Measurements from ENCODE around the gene C1QTNF5.

DNA sequence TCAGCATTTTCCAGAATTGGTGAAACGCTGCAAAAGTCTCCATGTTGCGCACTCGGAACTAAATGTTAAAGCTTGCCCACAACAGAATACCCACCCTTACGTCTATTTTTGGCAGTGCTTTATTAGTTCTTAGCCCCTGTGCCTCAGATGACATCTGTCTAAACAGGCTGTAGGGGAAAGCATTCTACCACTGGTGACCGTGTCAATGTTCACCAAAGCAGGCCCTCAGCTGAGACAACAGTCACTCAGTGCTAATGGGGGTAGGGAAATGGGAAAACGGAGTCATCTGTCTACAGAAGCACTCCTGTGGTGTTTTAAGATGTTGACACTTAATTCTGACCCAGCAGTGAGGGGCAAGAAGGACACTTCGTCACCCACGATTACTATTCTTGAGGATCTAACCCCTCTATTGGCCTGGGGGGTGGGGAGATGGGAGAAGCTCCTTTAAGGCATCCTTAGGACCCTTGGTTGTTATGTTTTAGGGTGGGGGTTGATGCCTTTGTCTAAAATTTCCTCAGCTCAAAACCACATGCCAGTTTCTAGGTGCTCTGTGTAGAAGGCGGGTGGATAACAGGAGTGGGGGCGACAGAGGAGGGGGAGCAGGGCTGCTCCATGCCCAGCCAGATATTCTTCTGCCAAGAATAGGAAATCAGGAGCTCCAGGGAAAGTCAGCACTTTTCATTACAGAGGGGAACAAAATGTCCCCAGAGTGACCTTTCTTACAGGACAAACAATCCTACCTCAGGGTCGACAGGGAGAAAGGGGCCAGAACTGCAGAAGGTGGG is 21.4 kb upstream of the C1QTNF5 start:
- TF ChIP-seq, protein P1, sequence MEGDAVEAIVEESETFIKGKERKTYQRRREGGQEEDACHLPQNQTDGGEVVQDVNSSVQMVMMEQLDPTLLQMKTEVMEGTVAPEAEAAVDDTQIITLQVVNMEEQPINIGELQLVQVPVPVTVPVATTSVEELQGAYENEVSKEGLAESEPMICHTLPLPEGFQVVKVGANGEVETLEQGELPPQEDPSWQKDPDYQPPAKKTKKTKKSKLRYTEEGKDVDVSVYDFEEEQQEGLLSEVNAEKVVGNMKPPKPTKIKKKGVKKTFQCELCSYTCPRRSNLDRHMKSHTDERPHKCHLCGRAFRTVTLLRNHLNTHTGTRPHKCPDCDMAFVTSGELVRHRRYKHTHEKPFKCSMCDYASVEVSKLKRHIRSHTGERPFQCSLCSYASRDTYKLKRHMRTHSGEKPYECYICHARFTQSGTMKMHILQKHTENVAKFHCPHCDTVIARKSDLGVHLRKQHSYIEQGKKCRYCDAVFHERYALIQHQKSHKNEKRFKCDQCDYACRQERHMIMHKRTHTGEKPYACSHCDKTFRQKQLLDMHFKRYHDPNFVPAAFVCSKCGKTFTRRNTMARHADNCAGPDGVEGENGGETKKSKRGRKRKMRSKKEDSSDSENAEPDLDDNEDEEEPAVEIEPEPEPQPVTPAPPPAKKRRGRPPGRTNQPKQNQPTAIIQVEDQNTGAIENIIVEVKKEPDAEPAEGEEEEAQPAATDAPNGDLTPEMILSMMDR (IDR thresholded peaks at IDR 0.05 in 4 of 5, conservative IDR thresholded peaks at IDR 0.05 in 1 of 5): no peak
- no peak for TF ChIP-seq POLR2A (IDR thresholded peaks at IDR 0.05)

Measured in gastrocnemius medialis (tissue), 4 donors.